Activated CD8-positive, alpha-beta T cell treated with anti-CD3 and anti-CD28 coated beads for 36 hours (primary cell): ENCODE measurements around the gene FAM177B. TPM values are rescaled to one million over a fixed set of nuclear protein-coding genes. Genes with fewer than 3 reads are reported as not detected.

Experiments
- ATAC-seq: fragments of 200-7000 bp; cut with Tn5 transposase; one replicate; pipeline ENCODE4 v1.10.0; 2021; ENCODE audit warnings: mild to moderate bottlenecking, moderate library complexity
- CTCF ChIA-PET: fragments of 350-600 bp; sonication (Branson Sonifier 250); formaldehyde crosslinking; loops from one replicate; lab custom pipeline; 2021; ENCODE audit warnings: antibody characterized with exemption; lab: Charles Lee
- POLR2A ChIA-PET: fragments of 350-600 bp; sonication (Branson Sonifier 250); formaldehyde crosslinking; loops from one replicate; lab custom pipeline; 2021; ENCODE audit warnings: antibody characterized with exemption; lab: Charles Lee
- DNase-seq: peaks from one replicate; pipeline ENCODE4 v3.0.0-alpha.2; 2020
- H3K27ac Mint-ChIP-seq: one replicate; pipeline ENCODE4 v1.8.0; 2021; ENCODE audit warnings: mild to moderate bottlenecking, mixed read lengths
- H3K27me3 Mint-ChIP-seq: one replicate; pipeline ENCODE4 v1.8.0; 2021; ENCODE audit warnings: mixed read lengths
- H3K36me3 Mint-ChIP-seq: one replicate; pipeline ENCODE4 v1.8.0; 2021; ENCODE audit warnings: low read depth, mixed read lengths
- H3K4me1 Mint-ChIP-seq: one replicate; pipeline ENCODE4 v1.8.0; 2021; ENCODE audit warnings: low read depth, mixed read lengths
- H3K4me3 Mint-ChIP-seq: one replicate; pipeline ENCODE4 v1.8.0; 2021; ENCODE audit warnings: mild to moderate bottlenecking, moderate library complexity, mixed read lengths
- H3K9me3 Mint-ChIP-seq: one replicate; pipeline ENCODE4 v1.8.0; 2021; ENCODE audit warnings: mixed read lengths
- CTCF ChIP-seq: fragments of 200-600 bp; IDR thresholded peaks from one replicate; pipeline ENCODE4 v1.8.0; 2022; ENCODE audit warnings: antibody characterized with exemption, mild to moderate bottlenecking
- intact Hi-C: fragments of 100-400 bp; cut with micrococcal nuclease; formaldehyde crosslinking; loops from one replicate; pipeline ENCODE4 v1.10.0; 2022
- total RNA-seq, 2 experiments: library from RNA; stranded (reverse); gene quantifications; one replicate each; pipeline ENCODE4 v1.2.3, GENCODE V29; 2021

Gene FAM177B
- total RNA-seq, 2 experiments from 2014 or later, result not detected

- intact Hi-C loops, result no loop called here
- ATAC-seq, result no peak
- Mint-ChIP-seq H3K9me3 (no peaks in the 10 kb centered on the region), H3K36me3 (peaks cover 46% of the 10 kb centered on the region), H3K4me3 (no peak overlapping the region), H3K27me3 (no peaks in the 10 kb centered on the region), H3K27ac (no peak overlapping the region), H3K4me1 (peaks cover 12% of the 10 kb centered on the region)
- no peak for TF ChIP-seq CTCF
- ChIA-PET CTCF (interaction anchor here (1.4 kb wide), 1 partner anchor 16 kb away, joined by 6 read pairs; no protein-coding TSS in a partner anchor), POLR2A (interaction anchor here (1.9 kb wide), 1 partner anchor 16 kb away, joined by 6 read pairs; the partner anchor contains the start of genes AIDA and BROX)
- no peak for DNase-seq
Measured at GRCh38 chr1:222728746-222729145, 8.3 kb upstream of the FAM177B start.

- TF ChIP-seq CTCF, result no peak
- CTCF ChIA-PET, result interaction anchor here (0.6 kb wide), 1 partner anchor 1555 kb away, joined by 3 read pairs; no protein-coding TSS in a partner anchor
- H3K36me3 Mint-ChIP-seq, result peaks cover 42% of the 10 kb centered on the region
- ATAC-seq (no peak), DNase-seq (no peak)
- no peaks in the 10 kb centered on the region for H3K9me3 Mint-ChIP-seq
- POLR2A ChIA-PET, result no interaction called here
- intact Hi-C loops, result no loop called here
- peaks cover 12% of the 10 kb centered on the region for H3K4me1 Mint-ChIP-seq
- H3K27me3 Mint-ChIP-seq, result no peaks in the 10 kb centered on the region
- H3K27ac Mint-ChIP-seq, result no peak overlapping the region
- no peak overlapping the region for H3K4me3 Mint-ChIP-seq
Measured at GRCh38 chr1:222730866-222731265, 6.1 kb upstream of the FAM177B start.

GRCh38 chr1:222732216-222733159 lies 4.5 kb upstream of the FAM177B start:
- TF ChIP-seq CTCF, result no peak
- peaks cover 40% of the 10 kb centered on the region for H3K36me3 Mint-ChIP-seq
- H3K4me1 Mint-ChIP-seq, result peaks cover 12% of the 10 kb centered on the region
- H3K27me3 Mint-ChIP-seq, result no peaks in the 10 kb centered on the region
- DNase-seq (no peak), ATAC-seq (no peak)
- H3K9me3 Mint-ChIP-seq, result no peaks in the 10 kb centered on the region
- ChIA-PET POLR2A (no interaction called here), CTCF (interaction anchor here (1.3 to 2.3 kb wide), 2 partner anchors 348 to 391 kb away, joined by 3 to 9 read pairs; no protein-coding TSS in a partner anchor)
- peak overlapping the region; percentile 19 for H3K27ac Mint-ChIP-seq
- H3K4me3 Mint-ChIP-seq, result no peak overlapping the region
- intact Hi-C loops, result no loop called here

GRCh38 chr1:222734740-222735139 lies 2.3 kb upstream of the FAM177B start:
- ChIA-PET CTCF (no interaction called here), POLR2A (no interaction called here)
- intact Hi-C loops, result no loop called here
- DNase-seq (no peak), ATAC-seq (no peak)
- TF ChIP-seq CTCF, result no peak
- H3K4me1 Mint-ChIP-seq, result peaks cover 12% of the 10 kb centered on the region
- no peaks in the 10 kb centered on the region for H3K9me3 Mint-ChIP-seq
- no peak overlapping the region for H3K27ac Mint-ChIP-seq
- H3K36me3 Mint-ChIP-seq, result peaks cover 25% of the 10 kb centered on the region
- H3K27me3 Mint-ChIP-seq, result no peaks in the 10 kb centered on the region
- H3K4me3 Mint-ChIP-seq, result no peak overlapping the region

- ChIA-PET POLR2A (no interaction called here), CTCF (interaction anchor here (1.7 kb wide), 1 partner anchor 388 kb away, joined by 7 read pairs; no protein-coding TSS in a partner anchor)
- intact Hi-C loops, result no loop called here
- Mint-ChIP-seq H3K27ac (no peak overlapping the region), H3K27me3 (no peaks in the 10 kb centered on the region), H3K36me3 (peaks cover 15% of the 10 kb centered on the region), H3K4me3 (no peak overlapping the region), H3K9me3 (no peaks in the 10 kb centered on the region), H3K4me1 (peaks cover 9% of the 10 kb centered on the region)
- no peak for TF ChIP-seq CTCF
- DNase-seq (no peak), ATAC-seq (no peak)
Measured at GRCh38 chr1:222736470-222736869, 532 bp upstream of the FAM177B start.
